Ovary (tissue), 3 donors: ENCODE measurements around the gene PPP1R36.

Experiments used
- CTCF ChIP-seq, 3 donors: fragments of 450-650 bp in 2 of 3; fragments of 200-600 bp in 1 of 3; IDR thresholded peaks; one replicate each; pipeline versions ENCODE4 v1.5.1 to v1.8.0; 2016 to 2022; ENCODE audit warnings: antibody characterized with exemption in 3 of 3, mild to moderate bottlenecking in 1 of 3
- EP300 ChIP-seq: sonication (generic); formaldehyde crosslinking; IDR thresholded peaks from one replicate; pipeline ENCODE4 v1.6.1; 2017; ENCODE audit warnings: antibody characterized with exemption
- POLR2A ChIP-seq: fragments of 450-650 bp; IDR thresholded peaks from one replicate; pipeline ENCODE4 v1.6.1; 2017; ENCODE audit warnings: antibody characterized with exemption, mild to moderate bottlenecking, moderate library complexity
- donor health status: DM: no; HTN: no; CAD: no.

- TF ChIP-seq CTCF (IDR thresholded peaks at IDR 0.05): no peak
- TF ChIP-seq POLR2A: no peak
- TF ChIP-seq EP300: no peak
Observed at GRCh38 chr14:64563696-64564095, 13.9 kb downstream of the PPP1R36 start.
